HepG2 (cell line): ENCODE data around the gene WWP2. TPM values are rescaled to one million over a fixed set of nuclear protein-coding genes. Genes with fewer than 3 reads are reported as not detected.

Experiments
- ATAC-seq: fragments of 200-7000 bp; cut with Tn5 transposase; 3 replicates; pipeline ENCODE4 v1.9.1; 2020; ENCODE audit warnings: mild to moderate bottlenecking, moderate library complexity
- BruUV-seq: library from RNA; stranded (reverse); fragments of 400-500 nt; replicated peaks from 2 replicates; lab custom pipeline; 2021; lab: Mats Ljungman, UMichigan
- CTCF ChIA-PET: fragments of 300-600 bp; formaldehyde crosslinking; extraction: SDS; loops from one replicate; lab custom pipeline; 2021; ENCODE audit warnings: low total read pairs, inconsistent platforms, low intra/inter-chr PET ratio; lab: Yijun Ruan, JAX
- POLR2A ChIA-PET: fragments of 350-600 bp; sonication (Branson Sonifier 250); formaldehyde crosslinking; loops from one replicate; lab custom pipeline; 2020; ENCODE audit warnings: antibody characterized with exemption, inconsistent platforms; lab: Yijun Ruan, JAX
- DNase-seq: peaks from one replicate; pipeline ENCODE4 v3.0.0-alpha.2; 2015; ENCODE audit warnings: low spot score
- FAIRE-seq: peaks from 3 replicates; lab custom pipeline; 2011; peaks lifted over from hg19 to GRCh38; lab: Jason Lieb, UNC
- H2AFZ ChIP-seq: one replicate; pipeline ENCODE4 v1.6.1; 2011; ENCODE audit warnings: low read length, inconsistent platforms
- H3K27ac ChIP-seq: fragments of 300-600 bp; 3 replicates; pipeline ENCODE4 v1.8.0; 2011; ENCODE audit warnings: mixed run types, mild to moderate bottlenecking, mixed read lengths, low read length, inconsistent platforms; ENCODE audit not compliant: insufficient read depth; ENCODE audit errors: extremely low read length
- H3K27me3 ChIP-seq, 2 experiments: fragments of 200-600 bp in 1 of 2; 2 replicates in 1 of 2; 3 replicates in 1 of 2; pipeline versions ENCODE4 v1.6.0 to v1.8.0; 2011; ENCODE audit warnings: low read length in 2 of 2, mild to moderate bottlenecking in 2 of 2, moderate library complexity in 2 of 2, inconsistent platforms in 1 of 2; ENCODE audit not compliant: insufficient read depth in 2 of 2, control insufficient read depth in 1 of 2
- H3K36me3 ChIP-seq, 2 experiments: fragments of 200-600 bp in 1 of 2; replicated peaks in 1 of 2; 2 replicates in 1 of 2; 3 replicates in 1 of 2; pipeline versions ENCODE4 v1.5.1 to v1.8.0; 2011; ENCODE audit warnings: low read length in 2 of 2, inconsistent platforms in 1 of 2; ENCODE audit not compliant: insufficient read depth in 2 of 2, control insufficient read depth in 1 of 2
- H3K4me1 ChIP-seq: 2 replicates; pipeline ENCODE4 v1.5.1; 2012; ENCODE audit warnings: low read length, inconsistent platforms; ENCODE audit not compliant: insufficient read depth
- H3K4me2 ChIP-seq: 2 replicates; pipeline ENCODE4 v1.6.0; 2011; ENCODE audit warnings: low read depth, low read length, inconsistent platforms
- H3K4me3 ChIP-seq, 3 experiments: fragments of 200-600 bp in 1 of 3; sonication (generic), shearing (Covaris generic) in 1 of 3; replicated peaks in 1 of 3; 2 replicates each; pipeline ENCODE4 v1.5.1; 2011 to 2016; ENCODE audit warnings: low read length in 3 of 3, inconsistent platforms in 2 of 3, low read depth in 2 of 3, mild to moderate bottlenecking in 2 of 3, control low read depth in 1 of 3, mixed read lengths in 1 of 3; ENCODE audit not compliant: insufficient read depth in 1 of 3
- H3K79me2 ChIP-seq: one replicate; pipeline ENCODE4 v1.6.1; 2011; ENCODE audit warnings: low read length, inconsistent platforms; ENCODE audit not compliant: insufficient read depth
- H3K9ac ChIP-seq: 2 replicates; pipeline ENCODE4 v1.6.0; 2011; ENCODE audit warnings: mild to moderate bottlenecking, low read depth, low read length, inconsistent platforms; ENCODE audit not compliant: insufficient read depth
- H3K9me3 ChIP-seq: 2 replicates; pipeline ENCODE4 v1.5.1; 2012; ENCODE audit warnings: mild to moderate bottlenecking, low read length
- H4K20me1 ChIP-seq: 2 replicates; pipeline ENCODE4 v1.6.0; 2011; ENCODE audit warnings: inconsistent platforms, mild to moderate bottlenecking, low read length, moderate library complexity; ENCODE audit not compliant: insufficient read depth
- BRF2 ChIP-seq: sonication (generic); formaldehyde crosslinking; IDR thresholded peaks from 2 replicates; pipeline ENCODE4 v1.8.1; 2022; ENCODE audit warnings: mild to moderate bottlenecking, missing genetic modification reagents
- CBX2 ChIP-seq, 2 experiments: fragments of 200-600 bp in 1 of 2; sonication (generic); formaldehyde crosslinking in 1 of 2; IDR thresholded peaks; 2 replicates each; pipeline versions ENCODE4 v1.7.0 to v1.8.1; 2018 to 2022; ENCODE audit warnings: low read depth in 2 of 2, low read length in 1 of 2, mild to moderate bottlenecking in 1 of 2, missing genetic modification reagents in 1 of 2
- FIP1L1 ChIP-seq: fragments of 200-400 bp; formaldehyde crosslinking; IDR thresholded peaks from 2 replicates; pipeline ENCODE4 v1.6.1; 2018; ENCODE audit warnings: low read depth, mild to moderate bottlenecking, low read length, moderate library complexity, borderline replicate concordance; ENCODE audit not compliant: insufficient read depth
- TCF7L2 ChIP-seq: IDR thresholded peaks from 2 replicates; pipeline ENCODE4 v1.6.1; 2011; ENCODE audit warnings: mild to moderate bottlenecking, low read depth, low read length, moderate library complexity
- TFDP1 ChIP-seq: IDR thresholded peaks from 2 replicates; pipeline ENCODE4 v1.6.1; 2016; ENCODE audit warnings: missing compliant biosample characterization, missing genetic modification reagents, borderline replicate concordance
- ZKSCAN8 ChIP-seq: IDR thresholded peaks from 2 replicates; pipeline ENCODE4 v1.6.1; 2016; ENCODE audit warnings: borderline replicate concordance, missing genetic modification reagents, missing compliant biosample characterization
- ZNF275 ChIP-seq: sonication (generic); formaldehyde crosslinking; IDR thresholded peaks from 2 replicates; pipeline ENCODE4 v1.8.0; 2022; ENCODE audit warnings: missing genetic modification reagents, mild to moderate bottlenecking, inconsistent platforms, borderline replicate concordance
- ZNF7 ChIP-seq: IDR thresholded peaks from 2 replicates; pipeline ENCODE4 v1.6.1; 2016; ENCODE audit warnings: missing biosample characterization, missing genetic modification reagents
- WGBS: methylation state at CpG from one replicate; pipeline ENCODE4 v1.1.6; 2017; ENCODE audit warnings: low lambda C conversion rate; 5-methylcytosine and 5-hydroxymethylcytosine counted together
- in situ Hi-C: cut with HindIII; loops from 2 replicates; pipeline ENCODE4 v1.10.0; 2017; ENCODE audit warnings: low pct_unique_long_range_greater_than_20kb; ENCODE audit not compliant: extremely low pct_ligation_motif_present
- intact Hi-C: fragments of 100-400 bp; cut with micrococcal nuclease; formaldehyde crosslinking; loops from one replicate; pipeline ENCODE4 v1.10.0; 2022; ENCODE audit not compliant: unreplicated experiment
- polyA plus RNA-seq, 8 experiments: library from polyadenylated mRNA; depleted of rRNA in 3 of 8; stranded (reverse) in 7 of 8; unstranded in 1 of 8; fragments of >200 nt; fragmentation: Illumina TruSeq in 4 of 8; extraction: Trizol in 4 of 8; gene quantifications; 2 replicates each; pipeline versions ENCODE4 v1.2.1 to v1.2.3, GENCODE V29; 2011 to 2016; ENCODE audit warnings: low read depth in 4 of 8, missing spikeins in 1 of 8, mixed read lengths in 1 of 8; ENCODE audit not compliant: insufficient read depth in 1 of 8
- total RNA-seq, 5 experiments: library from RNA; depleted of rRNA; stranded (reverse); fragments of >200 nt; fragmentation: Illumina TruSeq; extraction: Trizol; gene quantifications; 2 replicates each; pipeline ENCODE4 v1.2.3, GENCODE V29; 2016; ENCODE audit warnings: low read depth in 1 of 5

WWP2 gene
- total and polyA plus RNA-seq, 2 of the 13 experiments (the other 11 are each of a cell fraction or from before 2014, with no cell fraction given): 11.4 to 28.2 TPM

GRCh38 chr16:69942099-69942491, 180.0 kb downstream of the WWP2 start:
- no peak overlapping the region for H3K27ac ChIP-seq
- FAIRE-seq: no peak
- no peak for TF ChIP-seq ZKSCAN8 (CRISPR knock-in tag)
- H3K27me3 ChIP-seq: no peaks in the 10 kb centered on the region
- in situ Hi-C loops: no loop called here
- no peak for DNase-seq
- H3K36me3 ChIP-seq: peaks cover 17 to 33% of the 10 kb centered on the region in 2 experiments
- no peak overlapping the region for H3K4me3 ChIP-seq
- no peak overlapping the region for H2AFZ ChIP-seq
- BruUV-seq: no TSS peak
- H3K4me1 ChIP-seq: no peaks in the 10 kb centered on the region
- no peak for ATAC-seq
- no peaks in the 10 kb centered on the region for H4K20me1 ChIP-seq
- 88% methylated on average over 11 of the region's 11 CpGs for WGBS
- H3K79me2 ChIP-seq: no peaks in the 10 kb centered on the region
- H3K4me2 ChIP-seq: no peak overlapping the region
- ChIA-PET POLR2A (no interaction called here), CTCF (no interaction called here)
- no peaks in the 10 kb centered on the region for H3K9me3 ChIP-seq
- intact Hi-C loops: no loop called here
- H3K9ac ChIP-seq: no peak overlapping the region

- Histone ChIP-seq H3K27ac (no peak overlapping the region), H3K79me2 (no peaks in the 10 kb centered on the region)
- DNase-seq: no peak
These were observed 180.6 kb downstream of the WWP2 start for GRCh38 chr16:69942627-69943170.

More at GRCh38 chr16:69942627-69943170, 180.6 kb downstream of the WWP2 start:
- H3K4me2 ChIP-seq: no peak overlapping the region
- BruUV-seq: no TSS peak
- ChIA-PET CTCF (no interaction called here), POLR2A (no interaction called here)
- H3K27me3 ChIP-seq: no peaks in the 10 kb centered on the region
- no peak for FAIRE-seq
- TF ChIP-seq TCF7L2 (no peak), BRF2 (no peak), ZNF7 (CRISPR knock-in tag) (no peak), TFDP1 (no peak), FIP1L1 (no peak), ZNF275 (CRISPR knock-in tag) (no peak), CBX2 (IDR thresholded peaks at IDR 0.05; ENCODE audit: low read depth, low read length) (no peak), CBX2 (CRISPR knock-in tag; IDR thresholded peaks at IDR 0.05; ENCODE audit: low read depth) (no peak)
- in situ Hi-C loops (no loop called here), intact Hi-C loops (no loop called here)
- H3K36me3 ChIP-seq: peaks cover 11 to 27% of the 10 kb centered on the region in 2 experiments
- H3K4me3 ChIP-seq: no peak overlapping the region
- no peak for ATAC-seq
- no peaks in the 10 kb centered on the region for H3K9me3 ChIP-seq
- no peak overlapping the region for H3K9ac ChIP-seq
- H3K4me1 ChIP-seq: no peaks in the 10 kb centered on the region
- no peak overlapping the region for H2AFZ ChIP-seq
- WGBS: 85% methylated on average over 8 of the region's 8 CpGs
- no peaks in the 10 kb centered on the region for H4K20me1 ChIP-seq
